Adrenal gland (tissue), 12 donors: ENCODE results near the gene CABCOCO1. TPM values are rescaled to one million over a fixed set of nuclear protein-coding genes. Genes with fewer than 3 reads are reported as not detected.

Experiments used
- DNase-seq, 7 donors: peaks; one replicate each; pipeline ENCODE4 v3.0.0-alpha.2; 2019 to 2020
- H3K27ac ChIP-seq, 5 donors: fragments of 200-600 bp; sonication (generic) in 4 of 5; 1 replicate in 3 of 5; 2 replicates in 2 of 5; pipeline versions ENCODE4 v1.5.1 to v1.8.0; 2016 to 2020; ENCODE audit warnings: mild to moderate bottlenecking in 1 of 5
- H3K27me3 ChIP-seq: fragments of 200-600 bp; 2 replicates; pipeline ENCODE4 v1.8.0; 2021
- H3K36me3 ChIP-seq, 2 donors: fragments of 200-600 bp; replicated peaks in 1 of 2; 1 replicate in 1 of 2; 2 replicates in 1 of 2; pipeline versions ENCODE4 v1.5.1 to v1.8.0; 2018 to 2022
- H3K4me1 ChIP-seq, 2 donors: fragments of 200-600 bp; replicated peaks in 1 of 2; 1 replicate in 1 of 2; 2 replicates in 1 of 2; pipeline versions ENCODE4 v1.5.1 to v1.8.0; 2018 to 2021
- H3K4me3 ChIP-seq, 4 donors: fragments of 200-600 bp; sonication (generic) in 3 of 4; one replicate each; pipeline ENCODE4 v1.5.1; 2016 to 2018
- H3K9me3 ChIP-seq, 3 donors: fragments of 200-600 bp; sonication (generic) in 1 of 3; replicated peaks in 1 of 3; 1 replicate in 2 of 3; 2 replicates in 1 of 3; pipeline versions ENCODE4 v1.5.1 to v1.8.0; 2016 to 2021
- POLR2A ChIP-seq, 2 donors: fragments of 450-650 bp; IDR thresholded peaks; one replicate each; pipeline ENCODE4 v1.6.1; 2017; ENCODE audit warnings: antibody characterized with exemption in 2 of 2, mild to moderate bottlenecking in 2 of 2, moderate library complexity in 1 of 2
- WGBS, 4 donors: extraction: QIAGEN DNeasy Blood & Tissue Kit in 2 of 4; methylation state at CpG; one replicate each; pipeline versions ENCODE4 v1.1.5 to v1.1.7; 2013 to 2017; 5-methylcytosine and 5-hydroxymethylcytosine counted together
- intact Hi-C, 2 donors: fragments of 100-400 bp; cut with DNase I; formaldehyde crosslinking; loops; one replicate each; pipeline versions ENCODE4 v1.14.1 to v1.15.0; 2022 to 2023
- polyA plus RNA-seq, 3 donors: library from polyadenylated mRNA; stranded (reverse); fragments of 200-250 nt in 2 of 3; fragments of 350-450 nt in 1 of 3; fragmentation: Illumina TruSeq in 1 of 3; extraction: RNeasy Lipid Tissue Mini Kit (QIAGEN cat#74804) in 1 of 3; gene quantifications; one replicate each; pipeline ENCODE4 v1.2.3, GENCODE V29; 2013 to 2014
- total RNA-seq, 9 donors: library from RNA; depleted of rRNA in 4 of 9; stranded (reverse); fragments of >200 nt in 4 of 9; fragments of 120-200 nt in 1 of 9; fragmentation: NEBNext Ultra II Directional in 1 of 9; extraction: Animal tissue kit (Norgen Biotek cat#: 25700) in 1 of 9; gene quantifications; one replicate each; pipeline versions ENCODE4 v1.1.0 to v1.2.4, GENCODE V29; 2013 to 2023
- TF ChIP-seq, protein P1 (sequence below), 6 experiments: fragments of 450-650 bp in 4 of 6; fragments of 200-600 bp in 2 of 6; sonication (generic) in 1 of 6; IDR thresholded peaks; 1 replicate in 5 of 6; 2 replicates in 1 of 6; pipeline versions ENCODE4 v1.5.1 to v1.8.0; 2016 to 2021; ENCODE audit warnings: antibody characterized with exemption in 6 of 6, mild to moderate bottlenecking in 2 of 6, moderate library complexity in 1 of 6
- donor health status: healthy with polysubstance abuse.
- donor health status: Bipolar disorder and iron deficiency.
- donor health status: DM: yes; HTN: yes; CAD: no.
- donor health status: DM: no; HTN: no; CAD: no.
- donor health status: DM: no; HTN: no; CAD: no.
- donor health status: DM: yes; HTN: yes; CAD: no.

CABCOCO1 gene
- total and polyA plus RNA-seq, 12 donors: 0.36 to 2.9 (median 1.4) TPM; not detected in 6

DNA sequence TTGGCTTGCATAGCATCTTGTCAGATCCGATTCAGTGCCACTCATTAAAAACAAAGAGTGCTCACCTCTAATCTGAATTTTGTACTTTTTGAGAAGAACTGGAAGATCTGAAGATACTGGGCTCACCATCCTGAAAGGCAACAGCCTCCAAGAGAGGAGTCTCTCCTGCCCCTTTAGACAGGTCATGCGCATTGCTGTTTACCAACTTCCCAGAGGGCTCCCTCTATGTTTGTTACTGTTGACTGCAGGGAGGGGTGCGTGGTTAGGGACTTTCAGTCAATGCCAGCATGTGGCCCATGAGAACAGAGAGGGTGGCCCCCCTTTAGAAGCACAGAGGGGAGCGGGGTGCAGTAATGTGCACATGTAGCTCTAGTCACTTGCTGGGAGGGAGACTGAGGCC, 33.2 kb upstream of the CABCOCO1 start:
- H3K36me3 ChIP-seq: no peaks in the 10 kb centered on the region
- 93 to 100% (median 97%) methylated on average over 3 to 4 of the region's 4 CpGs for WGBS, 4 donors
- TF ChIP-seq POLR2A (IDR thresholded peaks at IDR 0.05): no peak
- TF ChIP-seq, protein P1, sequence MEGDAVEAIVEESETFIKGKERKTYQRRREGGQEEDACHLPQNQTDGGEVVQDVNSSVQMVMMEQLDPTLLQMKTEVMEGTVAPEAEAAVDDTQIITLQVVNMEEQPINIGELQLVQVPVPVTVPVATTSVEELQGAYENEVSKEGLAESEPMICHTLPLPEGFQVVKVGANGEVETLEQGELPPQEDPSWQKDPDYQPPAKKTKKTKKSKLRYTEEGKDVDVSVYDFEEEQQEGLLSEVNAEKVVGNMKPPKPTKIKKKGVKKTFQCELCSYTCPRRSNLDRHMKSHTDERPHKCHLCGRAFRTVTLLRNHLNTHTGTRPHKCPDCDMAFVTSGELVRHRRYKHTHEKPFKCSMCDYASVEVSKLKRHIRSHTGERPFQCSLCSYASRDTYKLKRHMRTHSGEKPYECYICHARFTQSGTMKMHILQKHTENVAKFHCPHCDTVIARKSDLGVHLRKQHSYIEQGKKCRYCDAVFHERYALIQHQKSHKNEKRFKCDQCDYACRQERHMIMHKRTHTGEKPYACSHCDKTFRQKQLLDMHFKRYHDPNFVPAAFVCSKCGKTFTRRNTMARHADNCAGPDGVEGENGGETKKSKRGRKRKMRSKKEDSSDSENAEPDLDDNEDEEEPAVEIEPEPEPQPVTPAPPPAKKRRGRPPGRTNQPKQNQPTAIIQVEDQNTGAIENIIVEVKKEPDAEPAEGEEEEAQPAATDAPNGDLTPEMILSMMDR (IDR thresholded peaks at IDR 0.05): no peak
- no peak overlapping the region for H3K4me3 ChIP-seq
- no peaks in the 10 kb centered on the region for H3K4me1 ChIP-seq
- DNase-seq: no peak
- H3K27me3 ChIP-seq: no peaks in the 10 kb centered on the region
- intact Hi-C loops: no loop called here
- no peak overlapping the region for H3K27ac ChIP-seq
- H3K9me3 ChIP-seq: no peaks in the 10 kb centered on the region

DNA sequence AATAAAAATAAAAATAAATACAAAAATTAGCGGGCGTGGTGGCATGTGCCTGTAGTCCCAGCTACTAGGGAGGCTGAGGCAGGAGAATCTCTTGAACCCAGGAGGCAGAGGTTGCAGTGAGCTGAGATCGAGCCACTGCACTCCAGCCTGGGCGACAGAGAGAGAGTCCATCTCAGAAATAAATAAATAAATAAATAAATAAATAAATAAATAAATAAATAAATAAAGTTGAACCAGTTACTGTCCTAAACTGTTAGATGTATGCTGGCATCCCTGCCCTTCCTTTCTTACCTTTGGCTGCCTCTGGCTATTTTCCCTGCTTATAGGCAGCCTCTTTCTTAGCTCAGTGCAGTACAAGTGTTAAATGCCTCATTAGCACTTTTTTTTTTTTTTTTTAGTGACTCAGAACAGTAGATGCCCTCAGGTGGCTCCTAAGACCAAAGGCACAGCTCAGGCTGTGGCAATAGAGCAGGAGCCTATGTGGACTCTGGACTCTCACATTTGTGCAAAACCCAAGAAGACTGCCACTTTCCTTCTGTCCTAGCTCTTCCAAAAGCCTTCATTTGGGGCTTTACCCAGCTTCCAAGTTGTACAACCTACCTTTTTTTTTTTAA, 30.6 kb upstream of the CABCOCO1 start:
- Histone ChIP-seq H3K27ac (no peak overlapping the region), H3K4me1 (peaks cover 0 to 7% of the 10 kb centered on the region in 2 donors), H3K36me3 (no peaks in the 10 kb centered on the region), H3K27me3 (no peaks in the 10 kb centered on the region), H3K4me3 (no peak overlapping the region), H3K9me3 (no peaks in the 10 kb centered on the region)
- no peak for DNase-seq
- intact Hi-C loops: no loop called here
- TF ChIP-seq, protein P1 (IDR thresholded peaks at IDR 0.05): no peak
- no peak for TF ChIP-seq POLR2A (IDR thresholded peaks at IDR 0.05)
- WGBS, 4 donors: 95 to 100% (median 98%) methylated on average over 4 of the region's 4 CpGs

DNA sequence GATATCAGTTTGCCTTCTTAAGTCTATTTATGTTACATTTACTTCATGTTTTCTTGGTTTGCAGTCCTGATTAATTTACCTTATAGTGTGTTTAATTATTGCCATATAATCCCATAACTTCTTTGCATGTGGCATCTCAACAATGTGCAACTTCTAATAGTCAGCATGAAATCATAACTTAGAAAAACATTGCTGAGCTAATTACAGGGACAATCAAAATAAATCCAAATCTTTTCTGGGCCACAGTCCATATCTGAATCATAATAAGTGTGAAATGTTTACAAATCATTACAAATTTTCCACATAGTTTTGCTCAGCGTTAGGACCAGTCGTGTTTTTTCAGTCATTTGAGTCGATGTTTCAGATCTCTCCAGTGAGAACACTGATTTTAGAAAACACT, 29.1 kb upstream of the CABCOCO1 start:
- H3K36me3 ChIP-seq: no peaks in the 10 kb centered on the region
- DNase-seq: no peak
- WGBS, 4 donors: 62 to 82% (median 73%) methylated on average over 3 of the region's 3 CpGs
- no peaks in the 10 kb centered on the region for H3K27me3 ChIP-seq
- no peak overlapping the region for H3K27ac ChIP-seq
- no peaks in the 10 kb centered on the region for H3K9me3 ChIP-seq
- intact Hi-C loops: no loop called here
- TF ChIP-seq POLR2A (IDR thresholded peaks at IDR 0.05): no peak
- TF ChIP-seq, protein P1 (IDR thresholded peaks at IDR 0.05): no peak
- peaks cover 0 to 7% of the 10 kb centered on the region in 2 donors for H3K4me1 ChIP-seq
- no peak overlapping the region for H3K4me3 ChIP-seq

DNA sequence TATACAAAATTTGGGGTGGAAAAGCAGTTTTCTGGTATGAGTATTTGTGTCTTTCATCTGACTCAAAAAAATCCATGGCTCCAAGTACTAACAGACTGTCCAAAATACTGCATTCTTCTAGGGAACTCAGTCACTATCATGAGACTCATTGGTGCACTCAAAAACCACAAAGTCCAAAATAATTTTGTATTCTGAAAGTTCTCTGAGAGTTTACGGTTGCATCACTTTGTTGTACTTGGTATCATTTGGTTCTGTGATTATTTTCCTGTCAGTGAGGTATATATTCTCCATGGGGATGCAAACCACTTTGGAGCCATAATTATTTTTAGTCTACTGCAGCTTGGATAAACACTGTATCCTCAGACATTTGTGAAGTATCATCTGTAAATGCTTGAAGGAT, 28.0 kb upstream of the CABCOCO1 start:
- Histone ChIP-seq H3K27ac (no peak overlapping the region), H3K27me3 (no peaks in the 10 kb centered on the region), H3K4me1 (peaks cover 0 to 7% of the 10 kb centered on the region in 2 donors), H3K4me3 (no peak overlapping the region), H3K9me3 (no peaks in the 10 kb centered on the region), H3K36me3 (no peaks in the 10 kb centered on the region)
- intact Hi-C loops: no loop called here
- DNase-seq: no peak
- 69 to 86% (median 85%) methylated on average over 1 of the region's 1 CpG for WGBS, 4 donors
- TF ChIP-seq, protein P1 (IDR thresholded peaks at IDR 0.05): no peak
- no peak for TF ChIP-seq POLR2A (IDR thresholded peaks at IDR 0.05)
